ENCODE data around the gene KCNK17.

KCNK17 gene

GRCh38 chr6:39269961-39270360 lies 44.3 kb downstream of the KCNK17 start:
- no peak for DNase-seq (ENCODE audit: low read depth)
- no peak overlapping the region for H3K4me3 ChIP-seq (ENCODE audit: low read length)
- TF ChIP-seq CTCF (conservative IDR thresholded peaks at IDR 0.05; ENCODE audit: low read length) = no peak

GRCh38 chr6:39268721-39269120 lies 45.5 kb downstream of the KCNK17 start:
- TF ChIP-seq CTCF (conservative IDR thresholded peaks at IDR 0.05; ENCODE audit: low read length) = no peak
- DNase-seq (ENCODE audit: low read depth) = no peak
- H3K4me3 ChIP-seq (ENCODE audit: low read length) = no peak overlapping the region

GRCh38 chr6:39268171-39268570 lies 46.0 kb downstream of the KCNK17 start:
- no peak overlapping the region for H3K4me3 ChIP-seq (ENCODE audit: low read length)
- no peak for TF ChIP-seq CTCF (conservative IDR thresholded peaks at IDR 0.05; ENCODE audit: low read length)
- DNase-seq (ENCODE audit: low read depth) = no peak

- no peak overlapping the region for H3K4me3 ChIP-seq (ENCODE audit: low read length)
- DNase-seq (ENCODE audit: low read depth) = no peak
- TF ChIP-seq CTCF (conservative IDR thresholded peaks at IDR 0.05; ENCODE audit: low read length) = no peak
Observed at GRCh38 chr6:39266782-39267355, 47.4 kb downstream of the KCNK17 start.

- TF ChIP-seq CTCF (conservative IDR thresholded peaks at IDR 0.05; ENCODE audit: low read length) = no peak
Observed at GRCh38 chr6:39266375-39266774, 47.8 kb downstream of the KCNK17 start.

GRCh38 chr6:39263303-39264037 lies 50.7 kb downstream of the KCNK17 start:
- no peak for DNase-seq (ENCODE audit: low read depth)
- H3K4me3 ChIP-seq (ENCODE audit: low read length) = no peak overlapping the region

More at GRCh38 chr6:39266375-39266774, 47.8 kb downstream of the KCNK17 start:
- H3K4me3 ChIP-seq (ENCODE audit: low read length) = no peak overlapping the region
- DNase-seq (ENCODE audit: low read depth) = no peak

More at GRCh38 chr6:39263303-39264037, 50.7 kb downstream of the KCNK17 start:
- no peak for TF ChIP-seq CTCF (conservative IDR thresholded peaks at IDR 0.05; ENCODE audit: low read length)

Measured in AG10803 (cell line).